Type B pancreatic cell (in vitro differentiated cells): ENCODE measurements around the gene STRIP2. TPM values are rescaled to one million over a fixed set of nuclear protein-coding genes. Genes with fewer than 3 reads are reported as not detected.
"Not testable (repeated sequence)": the region's sequence is repeated elsewhere in the genome, so short reads cannot be mapped to it uniquely, and the experiment has no call there.

Source experiments
- DNase-seq: peaks from one replicate; pipeline ENCODE4 v3.0.0; 2021; ENCODE audit warnings: mixed read lengths; ENCODE audit not compliant: unreplicated experiment; ENCODE audit errors: extremely low spot score
- H3K27ac Mint-ChIP-seq: 2 replicates; pipeline ENCODE4 v1.8.0; 2021; ENCODE audit warnings: mild to moderate bottlenecking, mixed read lengths
- H3K27me3 Mint-ChIP-seq: 2 replicates; pipeline ENCODE4 v1.8.0; 2021; ENCODE audit warnings: mixed read lengths
- H3K36me3 Mint-ChIP-seq: 2 replicates; pipeline ENCODE4 v1.8.0; 2021; ENCODE audit warnings: mixed read lengths
- H3K4me1 Mint-ChIP-seq: one replicate; pipeline ENCODE4 v1.8.0; 2021; ENCODE audit warnings: mixed read lengths; ENCODE audit not compliant: unreplicated experiment
- H3K4me3 Mint-ChIP-seq: 2 replicates; pipeline ENCODE4 v1.8.0; 2021; ENCODE audit warnings: mild to moderate bottlenecking, mixed read lengths
- H3K9me3 Mint-ChIP-seq: 2 replicates; pipeline ENCODE4 v1.8.0; 2021; ENCODE audit warnings: mixed read lengths
- total RNA-seq: library from RNA; stranded (reverse); gene quantifications from 2 replicates; pipeline ENCODE4 v1.2.1, GENCODE V29; 2021; ENCODE audit warnings: low replicate concordance
- TF ChIP-seq, protein P1 (sequence below): fragments of 200-600 bp; sonication (generic); conservative IDR thresholded peaks from 2 replicates; pipeline ENCODE4 v1.5.0; 2021; ENCODE audit warnings: antibody characterized with exemption, mild to moderate bottlenecking

Gene STRIP2
- total RNA-seq, 1 donor from 2014 or later: 8.7 TPM

DNA sequence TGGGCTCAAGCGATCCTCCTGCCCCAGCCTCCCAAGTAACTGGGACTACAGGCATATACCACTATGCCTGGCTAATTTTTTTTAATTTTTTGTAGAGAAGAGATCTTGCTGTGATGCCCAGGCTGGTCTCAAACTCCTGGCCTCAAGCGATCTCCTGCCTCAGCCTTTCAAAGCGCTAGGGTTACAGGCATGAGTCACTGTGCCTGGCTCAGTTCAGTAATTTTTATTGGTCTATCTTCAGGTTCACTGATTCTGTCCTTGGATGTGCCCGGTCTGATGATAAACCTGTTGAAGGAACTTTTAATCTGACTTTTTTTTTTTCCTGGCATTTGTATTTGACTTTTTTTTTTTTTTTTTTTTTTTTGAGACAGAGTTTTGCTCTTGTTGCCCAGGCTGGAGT is 40.1 kb upstream of the STRIP2 start:
- no peaks in the 10 kb centered on the region for H3K9me3 Mint-ChIP-seq
- no peaks in the 10 kb centered on the region for H3K4me1 Mint-ChIP-seq
- H3K36me3 Mint-ChIP-seq: peaks cover 6% of the 10 kb centered on the region
- no peaks in the 10 kb centered on the region for H3K27me3 Mint-ChIP-seq
- no peak for DNase-seq
- TF ChIP-seq, protein P1, sequence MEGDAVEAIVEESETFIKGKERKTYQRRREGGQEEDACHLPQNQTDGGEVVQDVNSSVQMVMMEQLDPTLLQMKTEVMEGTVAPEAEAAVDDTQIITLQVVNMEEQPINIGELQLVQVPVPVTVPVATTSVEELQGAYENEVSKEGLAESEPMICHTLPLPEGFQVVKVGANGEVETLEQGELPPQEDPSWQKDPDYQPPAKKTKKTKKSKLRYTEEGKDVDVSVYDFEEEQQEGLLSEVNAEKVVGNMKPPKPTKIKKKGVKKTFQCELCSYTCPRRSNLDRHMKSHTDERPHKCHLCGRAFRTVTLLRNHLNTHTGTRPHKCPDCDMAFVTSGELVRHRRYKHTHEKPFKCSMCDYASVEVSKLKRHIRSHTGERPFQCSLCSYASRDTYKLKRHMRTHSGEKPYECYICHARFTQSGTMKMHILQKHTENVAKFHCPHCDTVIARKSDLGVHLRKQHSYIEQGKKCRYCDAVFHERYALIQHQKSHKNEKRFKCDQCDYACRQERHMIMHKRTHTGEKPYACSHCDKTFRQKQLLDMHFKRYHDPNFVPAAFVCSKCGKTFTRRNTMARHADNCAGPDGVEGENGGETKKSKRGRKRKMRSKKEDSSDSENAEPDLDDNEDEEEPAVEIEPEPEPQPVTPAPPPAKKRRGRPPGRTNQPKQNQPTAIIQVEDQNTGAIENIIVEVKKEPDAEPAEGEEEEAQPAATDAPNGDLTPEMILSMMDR: no peak
- H3K27ac Mint-ChIP-seq: no peak overlapping the region
- H3K4me3 Mint-ChIP-seq: no peak overlapping the region

- TF ChIP-seq, protein P1: no peak
- no peak overlapping the region for H3K27ac Mint-ChIP-seq
- peaks cover 9% of the 10 kb centered on the region for H3K36me3 Mint-ChIP-seq
- no peak for DNase-seq
- H3K4me1 Mint-ChIP-seq: no peaks in the 10 kb centered on the region
- no peak overlapping the region for H3K4me3 Mint-ChIP-seq
- no peaks in the 10 kb centered on the region for H3K9me3 Mint-ChIP-seq
- H3K27me3 Mint-ChIP-seq: no peaks in the 10 kb centered on the region
Measured at GRCh38 chr7:129394982-129395914, 39.0 kb upstream of the STRIP2 start.

DNA sequence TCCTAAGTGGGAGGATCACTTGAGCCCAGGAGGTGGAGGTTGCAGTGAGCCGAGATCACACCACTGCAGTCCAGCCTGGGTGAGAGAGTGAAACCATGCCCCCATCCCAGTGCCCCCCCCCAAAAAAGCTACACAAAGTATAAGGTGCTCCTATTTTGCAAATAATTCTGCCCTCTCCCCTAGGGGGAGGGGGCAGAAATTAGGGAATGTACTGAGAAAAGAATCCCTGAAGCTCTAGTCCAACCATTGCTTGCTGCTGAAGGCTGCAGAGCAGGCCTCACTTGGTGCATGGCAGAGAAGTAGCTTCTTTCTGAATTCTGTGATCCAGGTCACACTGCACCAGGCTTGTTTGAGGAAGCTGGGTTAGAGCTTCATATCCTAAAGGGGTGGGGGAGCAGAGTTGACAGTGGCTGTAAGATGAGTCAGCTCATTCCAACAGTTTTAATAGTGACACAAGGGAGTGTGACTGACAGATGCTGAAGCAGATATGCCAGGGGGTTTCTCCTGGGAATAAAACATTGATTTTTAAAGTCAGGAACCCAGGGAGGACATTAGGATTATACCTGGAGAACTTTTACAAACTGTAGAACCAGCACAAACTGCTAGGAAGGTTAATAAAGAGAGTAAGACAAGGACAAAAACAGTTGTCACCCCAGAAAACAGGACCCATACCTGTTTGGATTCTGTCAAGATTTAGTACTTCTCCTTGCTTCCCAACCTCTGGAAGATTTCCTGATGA is 32.8 kb upstream of the STRIP2 start:
- Mint-ChIP-seq H3K36me3 (peaks cover 25% of the 10 kb centered on the region), H3K4me3 (no peak overlapping the region), H3K4me1 (no peaks in the 10 kb centered on the region), H3K27me3 (no peaks in the 10 kb centered on the region), H3K9me3 (no peaks in the 10 kb centered on the region), H3K27ac (peak overlapping the region; percentile 84)
- TF ChIP-seq, protein P1: no peak
- DNase-seq: no peak

DNA sequence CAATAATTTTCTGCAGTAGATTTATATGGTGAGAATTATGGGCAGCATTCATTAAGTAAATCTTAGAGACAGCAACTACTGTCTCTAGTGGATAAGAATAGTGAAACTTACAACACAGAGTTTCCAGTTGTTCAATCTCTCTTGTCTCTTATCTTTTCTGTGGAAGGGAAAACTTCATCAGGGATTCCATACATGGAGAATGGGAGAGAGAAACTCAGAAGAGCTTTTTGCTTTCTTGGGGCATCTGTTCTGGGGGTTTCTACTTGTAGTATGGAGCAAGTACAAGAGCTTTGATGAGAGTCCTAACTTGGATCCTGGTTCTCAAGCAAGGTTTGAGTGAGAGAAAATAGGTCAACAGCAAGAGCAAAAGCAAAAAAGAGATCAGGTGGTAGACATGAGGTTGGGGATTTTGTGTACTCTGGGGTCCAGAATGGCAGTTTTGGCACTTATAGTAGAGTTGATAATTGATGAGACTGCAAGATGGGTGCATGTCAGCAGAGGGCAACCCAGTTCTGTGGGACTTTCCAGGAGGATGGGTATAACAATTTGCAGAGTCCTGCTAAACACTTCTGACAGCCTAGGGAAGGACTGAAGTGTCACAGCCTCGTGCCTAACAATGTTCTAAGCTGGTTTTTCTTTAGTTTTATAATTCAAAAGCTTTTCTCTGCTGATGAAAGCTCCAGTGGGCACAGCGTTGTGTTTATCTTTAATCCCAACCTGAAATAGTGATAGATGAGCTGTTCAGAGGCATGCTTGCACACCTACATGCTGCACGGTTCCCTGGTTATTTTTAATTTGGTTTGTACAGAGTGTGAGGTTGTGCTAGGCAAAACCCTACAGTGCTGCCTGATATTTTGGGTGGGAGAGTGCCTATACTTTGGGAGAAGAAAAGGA is 32.0 kb upstream of the STRIP2 start:
- Mint-ChIP-seq H3K4me1 (no peaks in the 10 kb centered on the region), H3K9me3 (no peaks in the 10 kb centered on the region), H3K27ac (peak overlapping the region; percentile 84), H3K36me3 (peaks cover 23% of the 10 kb centered on the region), H3K27me3 (no peaks in the 10 kb centered on the region), H3K4me3 (no peak overlapping the region)
- TF ChIP-seq, protein P1: no peak
- no peak for DNase-seq

- H3K4me1 Mint-ChIP-seq: no peaks in the 10 kb centered on the region
- no peaks in the 10 kb centered on the region for H3K9me3 Mint-ChIP-seq
- H3K4me3 Mint-ChIP-seq: no peak overlapping the region
- no peaks in the 10 kb centered on the region for H3K27me3 Mint-ChIP-seq
- no peak for DNase-seq
- H3K36me3 Mint-ChIP-seq: peaks cover 26% of the 10 kb centered on the region
- TF ChIP-seq, protein P1: no peak
- H3K27ac Mint-ChIP-seq: no peak overlapping the region
Measured at GRCh38 chr7:129405527-129405926, 28.7 kb upstream of the STRIP2 start.

- not testable (repeated sequence) for DNase-seq, H3K4me1 Mint-ChIP-seq, H3K27ac Mint-ChIP-seq, H3K4me3 Mint-ChIP-seq, H3K27me3 Mint-ChIP-seq, H3K9me3 Mint-ChIP-seq
- H3K36me3 Mint-ChIP-seq: peaks cover 33% of the 10 kb centered on the region
Measured at GRCh38 chr7:129410238-129410637, 24.0 kb upstream of the STRIP2 start.
